Epidermal melanocyte (primary cell): ENCODE results near the gene GIMAP8.
"Not testable (repeated sequence)": the region's sequence is repeated elsewhere in the genome, so short reads cannot be mapped to it uniquely, and the experiment has no call there.

Experiments used
- DNase-seq: peaks from one replicate; pipeline ENCODE4 v3.0.0; 2011; ENCODE audit warnings: low spot score; ENCODE audit not compliant: insufficient read length

The GIMAP8 gene

DNA sequence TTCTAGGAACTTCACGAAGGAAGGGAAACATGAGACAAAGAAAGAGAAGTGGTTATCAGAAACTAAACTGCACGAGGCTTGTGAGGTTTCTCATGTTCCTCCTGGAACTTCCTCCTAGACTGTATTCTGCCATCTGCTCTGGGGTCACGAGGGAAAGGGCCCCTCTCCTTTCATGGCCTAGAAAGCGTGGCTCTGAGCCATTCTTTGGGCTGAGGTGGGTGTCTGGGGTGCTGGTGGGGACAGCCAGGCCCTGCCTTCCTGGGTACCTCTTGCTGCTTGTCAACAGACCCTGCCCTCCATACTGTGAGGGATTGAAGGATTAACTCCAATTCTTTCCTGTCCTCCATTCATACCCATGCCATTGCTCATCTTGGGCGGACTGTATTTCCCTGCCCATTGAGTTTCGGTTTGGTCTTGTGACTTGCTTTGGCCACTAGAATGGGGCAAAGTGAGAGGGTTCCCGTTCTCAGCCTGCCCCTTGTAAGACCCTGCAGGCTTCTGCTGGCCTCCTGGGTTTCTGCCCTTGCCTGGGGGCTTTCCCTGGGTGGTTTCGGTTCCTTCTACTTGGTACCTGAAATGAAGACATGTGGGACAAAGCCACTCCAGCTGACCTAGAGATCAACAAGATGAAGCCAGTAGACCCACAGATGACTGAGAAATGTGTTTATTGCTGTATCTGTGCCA, 14.9 kb upstream of the GIMAP8 start:
- DNase-seq = no peak

- no peak for DNase-seq
These were observed 10.5 kb upstream of the GIMAP8 start for GRCh38 chr7:150439967-150440366.

GRCh38 chr7:150441524-150441923, 8.9 kb upstream of the GIMAP8 start:
- no peak for DNase-seq

GRCh38 chr7:150442811-150443210, 7.6 kb upstream of the GIMAP8 start:
- DNase-seq = no peak

GRCh38 chr7:150443793-150444540, 6.5 kb upstream of the GIMAP8 start:
- DNase-seq = no peak

DNA sequence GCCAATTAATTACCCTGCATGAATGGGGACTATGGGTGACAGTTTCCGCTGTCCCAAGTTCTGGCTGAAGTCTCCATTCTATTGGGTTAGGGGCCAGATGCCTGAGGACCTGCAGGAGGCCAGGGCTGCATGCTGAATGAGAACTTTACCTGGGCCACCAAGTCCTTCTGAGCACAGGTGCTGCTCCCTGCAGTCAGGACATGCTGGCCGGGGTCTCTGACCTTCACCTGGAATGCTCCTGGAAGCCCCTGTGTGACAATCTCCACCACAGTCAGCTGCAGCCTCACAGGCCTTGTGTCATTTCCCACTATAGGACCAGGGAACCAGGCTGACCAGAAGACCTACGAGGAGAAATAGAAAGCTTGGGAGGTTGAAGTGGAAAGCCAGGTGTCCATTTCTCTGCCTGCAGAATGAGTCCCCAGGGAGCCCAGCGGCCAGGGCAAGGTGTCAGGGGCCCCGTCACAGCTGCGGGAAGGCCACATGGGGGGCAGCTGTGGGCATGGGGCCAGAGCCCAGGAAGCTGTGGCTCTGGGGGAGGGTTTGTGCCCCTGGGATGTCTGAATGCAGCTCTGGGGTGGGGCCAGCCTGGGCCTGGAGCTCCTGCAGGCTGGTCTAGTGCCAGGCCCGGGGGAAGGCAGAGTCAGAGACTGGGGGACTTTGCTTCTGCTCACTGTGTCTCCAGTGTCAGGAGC, 5.6 kb upstream of the GIMAP8 start:
- no peak for DNase-seq

DNA sequence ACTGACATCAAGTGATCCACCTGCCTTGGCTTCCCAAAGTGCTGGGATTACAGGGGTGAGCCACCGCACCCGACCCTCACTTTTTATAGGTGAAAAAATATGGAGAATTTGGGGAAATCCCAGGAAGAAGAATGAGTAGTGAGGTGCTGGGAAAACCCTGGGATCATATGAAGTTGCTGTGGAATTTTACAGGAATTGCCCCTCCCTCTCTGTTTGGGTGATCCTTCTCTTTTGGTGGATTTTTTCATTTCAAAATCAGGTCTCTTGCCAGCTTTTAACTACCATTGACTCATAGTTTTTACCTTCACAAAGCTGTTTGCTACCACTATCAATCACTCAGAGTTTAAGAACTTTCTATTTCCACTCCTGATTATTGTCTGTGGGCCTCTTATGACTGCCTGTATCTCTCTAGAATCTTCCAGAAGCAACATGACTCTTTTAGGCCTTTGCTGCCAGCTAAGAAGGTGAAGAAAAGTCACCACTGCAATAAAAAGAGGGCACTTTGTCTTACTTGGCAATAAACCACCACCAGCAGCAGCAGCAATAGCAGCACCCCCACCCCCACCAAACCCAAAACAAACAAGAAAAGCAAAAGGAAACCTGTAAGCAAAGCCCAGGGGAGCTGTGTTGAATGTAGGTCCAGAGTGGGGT, 4.0 kb upstream of the GIMAP8 start:
- DNase-seq = no peak

GRCh38 chr7:150447966-150448788, 2.3 kb upstream of the GIMAP8 start:
- DNase-seq = no peak

GRCh38 chr7:150448789-150449147, 1.7 kb upstream of the GIMAP8 start:
- DNase-seq = peak; percentile 87

DNA sequence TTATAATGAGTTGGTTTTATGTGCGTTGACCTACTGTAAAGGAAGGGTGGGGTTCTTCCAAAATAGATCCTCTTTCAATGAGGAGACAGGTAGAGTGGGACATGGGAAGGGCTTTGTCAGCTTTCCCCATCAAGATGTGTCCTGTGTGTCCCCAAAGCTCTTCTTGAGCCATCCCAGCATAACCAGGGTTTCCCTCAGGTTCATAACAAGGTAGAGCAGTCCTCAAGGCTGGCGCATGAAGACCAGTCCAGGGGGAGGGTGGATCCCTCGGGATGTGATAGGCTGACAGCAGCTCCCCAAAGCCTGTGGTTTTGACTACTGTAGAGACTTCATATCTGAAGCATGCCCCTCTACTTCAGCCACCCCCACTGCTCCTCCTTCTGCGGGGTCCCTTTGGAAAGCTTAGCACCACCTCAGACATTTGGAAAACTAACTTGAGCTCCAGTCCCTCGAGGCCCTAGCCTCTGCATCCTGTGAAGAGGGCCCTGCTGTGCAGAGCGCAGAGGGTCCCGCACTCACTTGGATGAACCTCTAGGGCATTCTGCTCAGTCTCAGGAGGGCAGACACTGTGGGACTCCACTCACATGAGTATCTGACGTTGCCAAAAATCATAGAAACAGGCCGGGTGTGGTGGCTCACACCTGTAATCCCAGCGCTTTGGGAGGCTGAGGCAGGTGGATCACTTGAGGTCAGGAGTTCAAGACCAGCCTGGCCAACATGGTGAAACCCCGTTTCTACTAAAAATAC, 1.1 kb upstream of the GIMAP8 start:
- no peak for DNase-seq

- no peak for DNase-seq
These were observed 815 bp downstream of the GIMAP8 start for GRCh38 chr7:150451097-150451793.

- DNase-seq = no peak
These were observed 1.5 kb downstream of the GIMAP8 start for GRCh38 chr7:150451833-150452461.

DNA sequence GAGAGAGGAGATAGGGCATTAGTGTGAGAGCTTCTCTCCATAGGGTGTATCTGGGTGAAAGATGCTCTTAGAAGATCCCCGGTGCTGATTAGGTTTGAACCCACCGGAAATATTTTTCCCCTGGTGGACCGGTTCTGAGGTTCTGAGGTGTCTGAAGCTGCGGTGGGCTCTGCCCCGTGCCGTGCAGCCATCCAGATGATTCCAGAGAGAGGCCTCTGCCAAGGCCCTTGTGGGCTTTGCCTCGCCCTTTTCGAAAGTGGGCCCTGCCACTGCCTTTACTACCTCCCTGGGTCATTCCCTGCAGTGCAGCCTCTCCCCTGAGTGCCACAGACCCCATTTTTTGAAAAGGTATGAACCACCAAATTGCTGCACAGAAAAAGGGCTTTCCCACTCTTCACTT, 2.8 kb downstream of the GIMAP8 start:
- DNase-seq = no peak

DNA sequence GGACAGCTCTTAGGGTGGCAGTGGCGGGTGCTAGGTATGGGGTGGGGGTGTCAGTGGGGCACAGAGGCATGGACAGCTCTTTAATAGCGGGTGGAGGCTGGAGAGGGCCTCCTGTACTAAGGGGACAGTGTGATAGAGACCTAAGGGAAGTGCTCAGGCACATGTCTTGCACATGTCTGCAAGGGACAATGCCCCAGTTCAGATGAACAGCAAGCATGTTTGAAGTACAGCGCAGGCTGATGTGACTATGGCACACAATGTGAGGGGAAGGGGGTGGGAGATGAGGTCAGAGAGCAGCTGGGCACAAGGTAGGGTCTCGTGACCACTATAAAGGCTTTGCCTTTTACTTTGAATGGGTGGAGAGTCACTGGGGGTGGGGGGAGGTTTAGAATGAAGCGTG, 3.5 kb downstream of the GIMAP8 start:
- no peak for DNase-seq

DNA sequence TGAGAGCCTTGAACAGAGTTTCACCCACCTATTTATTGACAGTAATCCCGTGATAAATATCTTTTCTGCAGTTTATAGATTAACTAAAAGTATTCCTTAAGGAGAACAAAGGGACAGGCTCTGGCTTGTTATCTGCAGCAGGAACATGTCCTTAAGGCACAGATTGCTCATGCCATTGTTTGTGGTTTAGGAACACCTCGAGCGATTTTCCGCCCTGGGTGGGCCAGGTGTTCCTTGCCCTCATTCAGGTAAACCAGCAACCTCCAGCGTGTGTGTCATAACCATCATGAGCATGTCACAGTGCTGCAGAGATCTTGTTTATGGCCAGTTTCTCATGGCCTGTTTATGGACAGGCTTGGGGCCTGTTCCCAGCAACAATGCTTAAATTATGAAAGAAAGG, 6.6 kb downstream of the GIMAP8 start:
- DNase-seq = not testable (repeated sequence)

- no peak for DNase-seq
These were observed 7.8 kb downstream of the GIMAP8 start for GRCh38 chr7:150458235-150458634.

- DNase-seq = no peak
These were observed 8.3 kb downstream of the GIMAP8 start for GRCh38 chr7:150458756-150459155.

DNA sequence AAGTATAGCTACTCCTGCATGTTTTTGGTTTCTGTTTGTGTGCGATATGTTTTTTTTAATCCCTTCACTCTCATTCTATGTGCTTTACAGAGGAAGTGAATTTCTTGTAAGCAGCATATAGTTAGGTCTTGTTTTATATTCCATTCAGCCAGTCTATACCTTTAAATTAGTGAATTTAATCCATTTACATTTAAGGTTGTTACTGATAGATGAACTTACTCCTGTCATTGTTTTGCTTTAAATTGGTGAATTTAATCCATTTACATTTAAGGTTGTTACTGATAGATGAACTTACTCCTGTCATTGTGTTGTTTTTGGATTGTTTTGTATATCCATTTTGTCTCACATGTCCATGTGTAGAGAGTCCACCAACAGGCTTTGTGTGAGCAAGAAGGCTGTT, 11.1 kb downstream of the GIMAP8 start:
- DNase-seq = no peak

- no peak for DNase-seq
These were observed 12.0 kb downstream of the GIMAP8 start for GRCh38 chr7:150462413-150462812.
